ENCODE data around the gene ARFGAP1. TPM values are rescaled to one million over a fixed set of nuclear protein-coding genes. Genes with fewer than 3 reads are reported as not detected.

Gene ARFGAP1
- total RNA-seq, 3 donors from 2014 or later (not counting 1 experiment from before 2014, with no cell fraction given) = 118 to 138 (median 127) TPM

DNA sequence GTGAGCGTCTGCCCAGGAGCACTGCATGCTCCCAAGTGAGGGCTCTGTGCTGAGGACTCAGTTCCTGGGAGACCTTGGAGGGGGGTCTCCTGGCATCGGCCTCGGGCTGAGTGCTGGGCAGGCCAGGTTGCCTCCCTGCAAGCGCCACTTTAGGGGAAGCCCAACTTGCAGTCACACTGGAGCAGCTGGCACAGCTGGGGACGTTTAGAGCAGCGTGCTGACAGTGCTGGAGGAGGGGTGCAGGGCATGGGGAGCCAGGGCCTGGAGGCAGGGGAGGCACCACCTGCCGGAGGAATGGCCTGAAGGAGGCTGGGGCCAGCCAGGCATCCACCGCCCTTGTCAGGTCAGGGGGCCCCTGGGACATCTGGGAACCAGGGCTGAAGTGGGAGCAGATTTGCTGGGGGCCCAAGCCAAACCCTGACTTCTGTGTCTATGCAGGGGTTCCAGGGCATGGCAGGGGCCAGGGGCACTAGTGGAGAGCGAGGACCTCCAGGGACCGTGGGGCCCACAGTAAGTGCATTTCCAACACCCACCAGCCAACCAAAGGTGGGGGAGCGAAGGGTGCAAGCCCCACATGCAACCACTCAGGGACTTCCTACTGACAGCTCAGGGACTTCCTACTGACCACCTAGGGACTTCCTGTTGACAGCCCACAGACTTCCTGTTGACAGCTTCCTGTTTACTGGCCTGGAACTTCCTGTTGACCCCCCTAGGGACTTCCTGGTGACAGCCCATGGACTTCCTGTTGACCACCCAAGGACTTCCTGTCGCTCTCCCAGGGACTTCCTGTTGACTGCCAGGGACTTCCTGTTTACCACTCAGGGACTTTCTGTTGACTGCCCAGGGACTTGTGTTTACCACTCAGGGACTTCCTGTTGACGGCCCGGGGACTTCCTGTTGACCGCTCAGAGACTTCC lies 54.0 kb downstream of the ARFGAP1 start:
- Histone ChIP-seq H3K4me3 (ENCODE audit: low read length) (no peak overlapping the region), H3K27ac (ENCODE audit: low read length) (peak overlapping the region; percentile 89), H3K4me1 (ENCODE audit: control insufficient read depth, insufficient read depth, low read length) (peaks cover 27% of the 10 kb centered on the region), H3K27me3 (ENCODE audit: control insufficient read depth, insufficient read depth, low read length) (no peaks in the 10 kb centered on the region), H3K36me3 (ENCODE audit: control insufficient read depth, insufficient read depth, low read length) (no peaks in the 10 kb centered on the region), H3K9me3 (ENCODE audit: control insufficient read depth, insufficient read depth, low read length) (peaks cover 19% of the 10 kb centered on the region)
- DNase-seq (peak in 1 of 2 donors; percentile 10), ATAC-seq (peak in 2 of 3 donors; percentile 10 to 40)
- 77% methylated on average over 15 of the region's 15 CpGs for WGBS (ENCODE audit: insufficient coverage)
- H3K9me3 Mint-ChIP-seq = peaks cover 1 to 2% of the 10 kb centered on the region in 2 donors
- peaks cover 6 to 16% of the 10 kb centered on the region in 2 donors for H3K27me3 Mint-ChIP-seq (ENCODE audit: low read depth in 2 of 2)
- intact Hi-C loops (cut with micrococcal nuclease) = no loop called here
- H3K4me3 Mint-ChIP-seq = no peak overlapping the region
- H3K27ac Mint-ChIP-seq = peak overlapping the region; percentile 86 to 87
- peaks cover 0 to 5% of the 10 kb centered on the region in 2 donors for H3K4me1 Mint-ChIP-seq
- TF ChIP-seq, protein P1, sequence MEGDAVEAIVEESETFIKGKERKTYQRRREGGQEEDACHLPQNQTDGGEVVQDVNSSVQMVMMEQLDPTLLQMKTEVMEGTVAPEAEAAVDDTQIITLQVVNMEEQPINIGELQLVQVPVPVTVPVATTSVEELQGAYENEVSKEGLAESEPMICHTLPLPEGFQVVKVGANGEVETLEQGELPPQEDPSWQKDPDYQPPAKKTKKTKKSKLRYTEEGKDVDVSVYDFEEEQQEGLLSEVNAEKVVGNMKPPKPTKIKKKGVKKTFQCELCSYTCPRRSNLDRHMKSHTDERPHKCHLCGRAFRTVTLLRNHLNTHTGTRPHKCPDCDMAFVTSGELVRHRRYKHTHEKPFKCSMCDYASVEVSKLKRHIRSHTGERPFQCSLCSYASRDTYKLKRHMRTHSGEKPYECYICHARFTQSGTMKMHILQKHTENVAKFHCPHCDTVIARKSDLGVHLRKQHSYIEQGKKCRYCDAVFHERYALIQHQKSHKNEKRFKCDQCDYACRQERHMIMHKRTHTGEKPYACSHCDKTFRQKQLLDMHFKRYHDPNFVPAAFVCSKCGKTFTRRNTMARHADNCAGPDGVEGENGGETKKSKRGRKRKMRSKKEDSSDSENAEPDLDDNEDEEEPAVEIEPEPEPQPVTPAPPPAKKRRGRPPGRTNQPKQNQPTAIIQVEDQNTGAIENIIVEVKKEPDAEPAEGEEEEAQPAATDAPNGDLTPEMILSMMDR (IDR thresholded peaks at IDR 0.05) = no peak
- peaks cover under 1% of the 10 kb centered on the region for H3K36me3 Mint-ChIP-seq

- ATAC-seq (peak in 2 of 3 donors; percentile 38 to 48), DNase-seq (peak in 1 of 2 donors; percentile 11)
- TF ChIP-seq, protein P1 (IDR thresholded peaks at IDR 0.05) = no peak
- WGBS (ENCODE audit: insufficient coverage) = 89% methylated on average over 7 of the region's 8 CpGs
- intact Hi-C loops (cut with micrococcal nuclease) = no loop called here
- H3K4me3 Mint-ChIP-seq = no peak overlapping the region
- Histone ChIP-seq H3K27ac (ENCODE audit: low read length) (peak overlapping the region; percentile 89), H3K27me3 (ENCODE audit: control insufficient read depth, insufficient read depth, low read length) (no peaks in the 10 kb centered on the region), H3K9me3 (ENCODE audit: control insufficient read depth, insufficient read depth, low read length) (peaks cover 26% of the 10 kb centered on the region), H3K36me3 (ENCODE audit: control insufficient read depth, insufficient read depth, low read length) (no peaks in the 10 kb centered on the region), H3K4me1 (ENCODE audit: control insufficient read depth, insufficient read depth, low read length) (peaks cover 27% of the 10 kb centered on the region), H3K4me3 (ENCODE audit: low read length) (no peak overlapping the region)
- peaks cover 6% of the 10 kb centered on the region for H3K36me3 Mint-ChIP-seq
- H3K9me3 Mint-ChIP-seq = peaks cover 6 to 7% of the 10 kb centered on the region in 2 donors
- peak overlapping the region; percentile 86 to 87 for H3K27ac Mint-ChIP-seq
- peaks cover 0 to 5% of the 10 kb centered on the region in 2 donors for H3K4me1 Mint-ChIP-seq
- H3K27me3 Mint-ChIP-seq (ENCODE audit: low read depth in 2 of 2) = peaks cover 6 to 16% of the 10 kb centered on the region in 2 donors
These were observed 54.7 kb downstream of the ARFGAP1 start for GRCh38 chr20:63327231-63327745.

DNA sequence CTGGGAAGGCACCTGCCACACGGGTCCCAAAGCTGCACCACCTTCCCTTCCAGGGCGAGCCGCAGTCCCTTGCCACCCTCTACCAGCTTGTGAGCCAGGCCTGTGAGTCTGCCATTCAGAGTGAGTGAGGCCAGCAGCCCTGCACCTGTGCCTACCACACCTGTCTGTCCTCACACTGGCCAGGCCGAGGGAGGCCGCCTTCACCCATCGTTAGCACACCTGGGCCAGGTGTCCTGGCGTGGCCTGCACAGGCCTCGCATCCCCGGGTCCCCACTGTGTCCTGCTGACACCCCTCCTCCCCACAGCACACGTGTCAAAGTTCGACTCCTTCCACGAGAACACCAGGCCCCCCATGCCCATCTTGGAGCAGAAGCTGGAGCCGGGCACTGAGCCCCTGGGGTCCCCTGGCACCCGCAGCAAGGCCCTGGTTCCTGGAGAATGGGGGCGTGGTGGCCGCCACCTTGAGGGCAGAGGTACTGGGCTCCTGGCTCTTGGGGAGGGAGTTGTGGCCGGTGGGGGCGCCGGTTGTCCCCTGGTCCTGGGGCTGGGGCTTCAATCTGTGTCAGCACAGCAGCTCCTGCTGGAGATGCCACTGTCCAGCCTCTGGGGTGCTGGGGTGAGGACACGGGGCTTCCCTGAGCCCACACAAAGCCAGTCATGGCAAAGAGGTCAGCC lies 55.5 kb downstream of the ARFGAP1 start:
- Mint-ChIP-seq H3K4me3 (no peak overlapping the region), H3K27ac (peak overlapping the region; percentile 86 to 87), H3K9me3 (peaks cover 6 to 7% of the 10 kb centered on the region in 2 donors), H3K4me1 (peaks cover 0 to 5% of the 10 kb centered on the region in 2 donors), H3K27me3 (ENCODE audit: low read depth in 2 of 2) (peaks cover 6 to 12% of the 10 kb centered on the region in 2 donors), H3K36me3 (peaks cover 6% of the 10 kb centered on the region)
- Histone ChIP-seq H3K4me1 (ENCODE audit: control insufficient read depth, insufficient read depth, low read length) (peaks cover 27% of the 10 kb centered on the region), H3K4me3 (ENCODE audit: low read length) (no peak overlapping the region), H3K27ac (ENCODE audit: low read length) (no peak overlapping the region), H3K9me3 (ENCODE audit: control insufficient read depth, insufficient read depth, low read length) (peaks cover 27% of the 10 kb centered on the region), H3K36me3 (ENCODE audit: control insufficient read depth, insufficient read depth, low read length) (no peaks in the 10 kb centered on the region), H3K27me3 (ENCODE audit: control insufficient read depth, insufficient read depth, low read length) (no peaks in the 10 kb centered on the region)
- DNase-seq = no peak
- ATAC-seq = no peak
- WGBS (ENCODE audit: insufficient coverage) = 82% methylated on average over 20 of the region's 20 CpGs
- intact Hi-C loops (cut with micrococcal nuclease) = no loop called here
- TF ChIP-seq, protein P1 (IDR thresholded peaks at IDR 0.05) = no peak
